ENCODE results near the gene ZCCHC14.
"Not testable (repeated sequence)": the region's sequence is repeated elsewhere in the genome, so short reads cannot be mapped to it uniquely, and the experiment has no call there.

The ZCCHC14 gene

GRCh38 chr16:87366930-87367329, 125.9 kb downstream of the ZCCHC14 start:
- Histone ChIP-seq H3K27me3 (ENCODE audit: low read depth) (no peaks in the 10 kb centered on the region), H3K4me3 (no peak overlapping the region), H3K4me1 (no peaks in the 10 kb centered on the region), H3K9me3 (no peaks in the 10 kb centered on the region), H3K36me3 (replicated peaks) (0 out of 2 replicates have a peak, but pooled peaks cover 7% of the 10 kb centered on the region)
- in situ Hi-C loops (cut with MboI; ENCODE audit: low sequenced_read_pairs), result no loop called here
- no peak for DNase-seq (ENCODE audit: low spot score in 2 of 2)

- Histone ChIP-seq H3K4me1 (no peaks in the 10 kb centered on the region), H3K36me3 (replicated peaks) (0 out of 2 replicates have a peak, but pooled peaks cover 7% of the 10 kb centered on the region), H3K9me3 (no peaks in the 10 kb centered on the region), H3K27me3 (ENCODE audit: low read depth) (no peaks in the 10 kb centered on the region), H3K4me3 (no peak overlapping the region)
- DNase-seq (ENCODE audit: low spot score in 2 of 2), result no peak
- in situ Hi-C loops (cut with MboI; ENCODE audit: low sequenced_read_pairs), result no loop called here
Observed at GRCh38 chr16:87366288-87366687, 126.5 kb downstream of the ZCCHC14 start.

GRCh38 chr16:87365021-87365713, 127.7 kb downstream of the ZCCHC14 start:
- Histone ChIP-seq H3K27me3 (ENCODE audit: low read depth) (no peaks in the 10 kb centered on the region), H3K36me3 (replicated peaks) (0 out of 2 replicates have a peak, but pooled peaks cover 7% of the 10 kb centered on the region), H3K4me3 (no peak overlapping the region), H3K4me1 (no peaks in the 10 kb centered on the region), H3K9me3 (no peaks in the 10 kb centered on the region)
- in situ Hi-C loops (cut with MboI; ENCODE audit: low sequenced_read_pairs), result no loop called here
- DNase-seq (ENCODE audit: low spot score in 2 of 2), result no peak

GRCh38 chr16:87363771-87364455, 128.9 kb downstream of the ZCCHC14 start:
- in situ Hi-C loops (cut with MboI; ENCODE audit: low sequenced_read_pairs), result no loop called here
- no peak overlapping the region for H3K4me3 ChIP-seq
- H3K27me3 ChIP-seq (ENCODE audit: low read depth), result no peaks in the 10 kb centered on the region
- no peak for DNase-seq (ENCODE audit: low spot score in 2 of 2)
- peaks cover 15% of the 10 kb centered on the region; the same call in 1 of the 2 replicates for H3K36me3 ChIP-seq (replicated peaks)
- H3K4me1 ChIP-seq, result no peaks in the 10 kb centered on the region
- H3K9me3 ChIP-seq, result no peaks in the 10 kb centered on the region

- H3K9me3 ChIP-seq; H3K27me3 ChIP-seq (ENCODE audit: low read depth); H3K4me3 ChIP-seq; in situ Hi-C loops (cut with MboI; ENCODE audit: low sequenced_read_pairs); H3K4me1 ChIP-seq; DNase-seq (ENCODE audit: low spot score in 2 of 2): not testable (repeated sequence)
- H3K36me3 ChIP-seq (replicated peaks), result peaks cover 23% of the 10 kb centered on the region
Observed at GRCh38 chr16:87362828-87363559, 129.8 kb downstream of the ZCCHC14 start.

- no peaks in the 10 kb centered on the region for H3K4me1 ChIP-seq
Observed at GRCh38 chr16:87361916-87362619, 130.8 kb downstream of the ZCCHC14 start.

GRCh38 chr16:87360862-87361610, 131.8 kb downstream of the ZCCHC14 start:
- no peak overlapping the region for H3K4me3 ChIP-seq
- no peaks in the 10 kb centered on the region for H3K27me3 ChIP-seq (ENCODE audit: low read depth)
- no peaks in the 10 kb centered on the region for H3K4me1 ChIP-seq
- in situ Hi-C loops (cut with MboI; ENCODE audit: low sequenced_read_pairs), result no loop called here
- H3K9me3 ChIP-seq, result no peaks in the 10 kb centered on the region
- H3K36me3 ChIP-seq (replicated peaks), result peaks cover 27% of the 10 kb centered on the region
- DNase-seq (ENCODE audit: low spot score in 2 of 2), result no peak

More at GRCh38 chr16:87361916-87362619, 130.8 kb downstream of the ZCCHC14 start:
- DNase-seq (ENCODE audit: low spot score in 2 of 2), result no peak
- Histone ChIP-seq H3K4me3 (no peak overlapping the region), H3K9me3 (no peaks in the 10 kb centered on the region), H3K27me3 (ENCODE audit: low read depth) (no peaks in the 10 kb centered on the region), H3K36me3 (replicated peaks) (peaks cover 29% of the 10 kb centered on the region)
- in situ Hi-C loops (cut with MboI; ENCODE audit: low sequenced_read_pairs), result no loop called here

GRCh38 chr16:87359121-87359520, 133.7 kb downstream of the ZCCHC14 start:
- H3K36me3 ChIP-seq (replicated peaks), result peaks cover 25% of the 10 kb centered on the region
- in situ Hi-C loops (cut with MboI; ENCODE audit: low sequenced_read_pairs), result no loop called here
- DNase-seq (ENCODE audit: low spot score in 2 of 2), result no peak
- no peak overlapping the region for H3K4me3 ChIP-seq
- H3K4me1 ChIP-seq, result no peaks in the 10 kb centered on the region
- H3K9me3 ChIP-seq, result no peaks in the 10 kb centered on the region
- no peaks in the 10 kb centered on the region for H3K27me3 ChIP-seq (ENCODE audit: low read depth)

- H3K27me3 ChIP-seq (ENCODE audit: low read depth), result no peaks in the 10 kb centered on the region
- H3K4me1 ChIP-seq, result no peaks in the 10 kb centered on the region
- peaks cover 25% of the 10 kb centered on the region for H3K36me3 ChIP-seq (replicated peaks)
- no peak overlapping the region for H3K4me3 ChIP-seq
- no peak for DNase-seq (ENCODE audit: low spot score in 2 of 2)
- no peaks in the 10 kb centered on the region for H3K9me3 ChIP-seq
- in situ Hi-C loops (cut with MboI; ENCODE audit: low sequenced_read_pairs), result no loop called here
Observed at GRCh38 chr16:87358696-87359095, 134.1 kb downstream of the ZCCHC14 start.

- H3K4me1 ChIP-seq, result no peaks in the 10 kb centered on the region
- in situ Hi-C loops (cut with MboI; ENCODE audit: low sequenced_read_pairs), result no loop called here
Observed at GRCh38 chr16:87358250-87358649, 134.6 kb downstream of the ZCCHC14 start.

GRCh38 chr16:87356491-87356853, 136.4 kb downstream of the ZCCHC14 start:
- no peak overlapping the region for H3K4me3 ChIP-seq
- no peaks in the 10 kb centered on the region for H3K27me3 ChIP-seq (ENCODE audit: low read depth)
- H3K4me1 ChIP-seq, result no peaks in the 10 kb centered on the region
- no peak for DNase-seq (ENCODE audit: low spot score in 2 of 2)
- H3K36me3 ChIP-seq (replicated peaks), result peaks cover 22% of the 10 kb centered on the region
- no peaks in the 10 kb centered on the region for H3K9me3 ChIP-seq
- in situ Hi-C loops (cut with MboI; ENCODE audit: low sequenced_read_pairs), result no loop called here

More at GRCh38 chr16:87358250-87358649, 134.6 kb downstream of the ZCCHC14 start:
- H3K27me3 ChIP-seq (ENCODE audit: low read depth), result no peaks in the 10 kb centered on the region
- H3K9me3 ChIP-seq, result no peaks in the 10 kb centered on the region
- H3K4me3 ChIP-seq, result no peak overlapping the region
- DNase-seq (ENCODE audit: low spot score in 2 of 2), result no peak
- peaks cover 25% of the 10 kb centered on the region for H3K36me3 ChIP-seq (replicated peaks)

All from HAP-1 (cell line).